K562 (cell line): ENCODE measurements around the gene FAM174C. TPM values are rescaled to one million over a fixed set of nuclear protein-coding genes. Genes with fewer than 3 reads are reported as not detected.

ENCODE experiments used
- CAMTA2 ChIP-seq: fragments of 250-450 bp; sonication (Bioruptor Pico); conservative IDR thresholded peaks from 2 replicates; pipeline ENCODE4 v1.5.1; 2022
- CBFA2T3 ChIP-seq: fragments of 450-650 bp; IDR thresholded peaks from 2 replicates; pipeline ENCODE4 v1.6.1; 2017
- ESRRA ChIP-seq: fragments of 450-650 bp; IDR thresholded peaks from 2 replicates; pipeline ENCODE4 v1.6.1; 2014; ENCODE audit warnings: low read depth, mild to moderate bottlenecking, moderate library complexity, borderline replicate concordance
- HSF4 ChIP-seq: fragments of 250-450 bp; sonication (Bioruptor Pico); IDR thresholded peaks from 2 replicates; pipeline ENCODE4 v2.1.2; 2022; ENCODE audit warnings: mild to moderate bottlenecking, moderate library complexity, borderline replicate concordance
- NR2C1 ChIP-seq, 2 experiments: fragments of 450-650 bp; IDR thresholded peaks; 2 replicates each; pipeline ENCODE4 v1.6.1; 2017; ENCODE audit warnings: mild to moderate bottlenecking in 2 of 2, antibody characterized with exemption in 1 of 2, inconsistent platforms in 1 of 2, missing compliant biosample characterization in 1 of 2, missing genetic modification characterization in 1 of 2
- TAF7 ChIP-seq: fragments of 450-650 bp; IDR thresholded peaks from 2 replicates; pipeline ENCODE4 v1.6.1; 2016; ENCODE audit warnings: missing genetic modification characterization, missing compliant biosample characterization
- ZHX1 ChIP-seq: fragments of 150-350 bp; conservative IDR thresholded peaks from 2 replicates; pipeline ENCODE4 v1.6.1; 2014; ENCODE audit warnings: low read length
- ZNF143 ChIP-seq: sonication (generic); formaldehyde crosslinking; IDR thresholded peaks from 2 replicates; pipeline ENCODE4 v1.9.0; 2022; ENCODE audit warnings: mild to moderate bottlenecking, missing genetic modification reagents
- ZNF695 ChIP-seq: fragments of 450-650 bp; formaldehyde crosslinking; IDR thresholded peaks from 2 replicates; pipeline ENCODE4 v1.4.0; 2020; ENCODE audit warnings: mild to moderate bottlenecking, moderate library complexity
- polyA plus RNA-seq, 8 experiments: library from polyadenylated mRNA; depleted of rRNA in 4 of 8; stranded (reverse) in 5 of 8; unstranded in 3 of 8; fragments of >200 nt; fragmentation: Nextera tagmentation in 2 of 8; fragmentation: Illumina TruSeq in 1 of 8; extraction: Ambion mirVana in 2 of 8; extraction: Trizol in 1 of 8; gene quantifications; 2 replicates each; pipeline versions ENCODE4 v1.2.1 to v1.2.3, GENCODE V29; 2011 to 2014; ENCODE audit warnings: inconsistent platforms in 1 of 8, missing spikeins in 1 of 8
- total RNA-seq, 7 experiments: library from RNA; depleted of rRNA in 6 of 7; stranded (reverse); fragments of >200 nt in 6 of 7; fragmentation: Illumina TruSeq in 2 of 7; extraction: Trizol in 2 of 7; gene quantifications; 2 replicates each; pipeline versions ENCODE4 v1.2.1 to v1.2.3, GENCODE V29; 2011 to 2021; ENCODE audit warnings: low replicate concordance in 1 of 7
- TF ChIP-seq, protein P1 (sequence below): sonication (generic); formaldehyde crosslinking; IDR thresholded peaks from 2 replicates; pipeline ENCODE4 v1.8.1; 2023; ENCODE audit warnings: mild to moderate bottlenecking, missing genetic modification reagents
- TF ChIP-seq, protein P2 (sequence below), 2 experiments: fragments of 450-650 bp in 1 of 2; sonication (generic) in 1 of 2; formaldehyde crosslinking in 1 of 2; IDR thresholded peaks; 2 replicates each; pipeline versions ENCODE4 v1.7.1 to v1.9.0; 2016 to 2022; ENCODE audit warnings: inconsistent platforms in 1 of 2, mild to moderate bottlenecking in 1 of 2, missing genetic modification reagents in 1 of 2
- TF ChIP-seq, protein P3 (sequence below): fragments of 450-650 bp; formaldehyde crosslinking; IDR thresholded peaks from 2 replicates; pipeline ENCODE4 v1.4.0; 2022; ENCODE audit warnings: missing genetic modification characterization

FAM174C gene
- total and polyA plus RNA-seq, 9 of the 15 experiments (the other 6 are each of a cell fraction or from before 2014, with no cell fraction given), result 0.66 to 89.6 (median 20.3) TPM

DNA sequence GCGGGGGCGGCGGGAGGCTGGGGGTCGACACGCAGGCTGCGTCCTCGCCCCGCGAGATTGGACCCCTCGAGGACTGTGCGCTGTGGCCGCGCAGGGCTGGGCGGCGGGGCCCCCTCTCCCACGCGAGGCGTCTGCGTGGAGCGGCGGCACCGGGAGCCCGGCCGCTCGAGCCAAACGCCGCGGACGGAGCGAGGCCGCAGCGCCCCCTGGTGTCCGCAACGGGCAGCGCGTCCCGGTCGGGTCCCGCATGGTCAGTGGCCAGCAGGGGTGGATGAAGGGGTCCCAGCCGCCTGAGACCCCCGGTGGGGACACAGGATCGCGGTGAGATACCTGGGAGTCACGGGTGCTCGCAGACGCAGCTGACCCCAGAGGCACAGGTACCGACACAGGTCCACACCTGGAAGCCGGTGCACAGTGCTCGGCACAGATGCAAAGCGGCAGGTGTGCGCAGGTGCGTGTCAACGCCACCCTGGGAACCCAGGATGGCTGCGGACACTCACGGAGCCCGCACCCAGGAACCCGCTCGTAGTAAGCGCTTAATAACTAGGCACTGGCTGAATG, 8.3 kb upstream of the FAM174C start (continued):
- TF ChIP-seq, protein P1, sequence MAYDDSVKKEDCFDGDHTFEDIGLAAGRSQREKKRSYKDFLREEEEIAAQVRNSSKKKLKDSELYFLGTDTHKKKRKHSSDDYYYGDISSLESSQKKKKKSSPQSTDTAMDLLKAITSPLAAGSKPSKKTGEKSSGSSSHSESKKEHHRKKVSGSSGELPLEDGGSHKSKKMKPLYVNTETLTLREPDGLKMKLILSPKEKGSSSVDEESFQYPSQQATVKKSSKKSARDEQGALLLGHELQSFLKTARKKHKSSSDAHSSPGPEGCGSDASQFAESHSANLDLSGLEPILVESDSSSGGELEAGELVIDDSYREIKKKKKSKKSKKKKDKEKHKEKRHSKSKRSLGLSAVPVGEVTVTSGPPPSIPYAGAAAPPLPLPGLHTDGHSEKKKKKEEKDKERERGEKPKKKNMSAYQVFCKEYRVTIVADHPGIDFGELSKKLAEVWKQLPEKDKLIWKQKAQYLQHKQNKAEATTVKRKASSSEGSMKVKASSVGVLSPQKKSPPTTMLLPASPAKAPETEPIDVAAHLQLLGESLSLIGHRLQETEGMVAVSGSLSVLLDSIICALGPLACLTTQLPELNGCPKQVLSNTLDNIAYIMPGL (CRISPR knock-in tag), result peak; percentile 93
- TF ChIP-seq, protein P2, sequence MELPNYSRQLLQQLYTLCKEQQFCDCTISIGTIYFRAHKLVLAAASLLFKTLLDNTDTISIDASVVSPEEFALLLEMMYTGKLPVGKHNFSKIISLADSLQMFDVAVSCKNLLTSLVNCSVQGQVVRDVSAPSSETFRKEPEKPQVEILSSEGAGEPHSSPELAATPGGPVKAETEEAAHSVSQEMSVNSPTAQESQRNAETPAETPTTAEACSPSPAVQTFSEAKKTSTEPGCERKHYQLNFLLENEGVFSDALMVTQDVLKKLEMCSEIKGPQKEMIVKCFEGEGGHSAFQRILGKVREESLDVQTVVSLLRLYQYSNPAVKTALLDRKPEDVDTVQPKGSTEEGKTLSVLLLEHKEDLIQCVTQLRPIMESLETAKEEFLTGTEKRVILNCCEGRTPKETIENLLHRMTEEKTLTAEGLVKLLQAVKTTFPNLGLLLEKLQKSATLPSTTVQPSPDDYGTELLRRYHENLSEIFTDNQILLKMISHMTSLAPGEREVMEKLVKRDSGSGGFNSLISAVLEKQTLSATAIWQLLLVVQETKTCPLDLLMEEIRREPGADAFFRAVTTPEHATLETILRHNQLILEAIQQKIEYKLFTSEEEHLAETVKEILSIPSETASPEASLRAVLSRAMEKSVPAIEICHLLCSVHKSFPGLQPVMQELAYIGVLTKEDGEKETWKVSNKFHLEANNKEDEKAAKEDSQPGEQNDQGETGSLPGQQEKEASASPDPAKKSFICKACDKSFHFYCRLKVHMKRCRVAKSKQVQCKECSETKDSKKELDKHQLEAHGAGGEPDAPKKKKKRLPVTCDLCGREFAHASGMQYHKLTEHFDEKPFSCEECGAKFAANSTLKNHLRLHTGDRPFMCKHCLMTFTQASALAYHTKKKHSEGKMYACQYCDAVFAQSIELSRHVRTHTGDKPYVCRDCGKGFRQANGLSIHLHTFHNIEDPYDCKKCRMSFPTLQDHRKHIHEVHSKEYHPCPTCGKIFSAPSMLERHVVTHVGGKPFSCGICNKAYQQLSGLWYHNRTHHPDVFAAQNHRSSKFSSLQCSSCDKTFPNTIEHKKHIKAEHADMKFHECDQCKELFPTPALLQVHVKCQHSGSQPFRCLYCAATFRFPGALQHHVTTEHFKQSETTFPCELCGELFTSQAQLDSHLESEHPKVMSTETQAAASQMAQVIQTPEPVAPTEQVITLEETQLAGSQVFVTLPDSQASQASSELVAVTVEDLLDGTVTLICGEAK (IDR thresholded peaks at IDR 0.05), result no peak
- TF ChIP-seq, protein P2 (CRISPR knock-in tag; IDR thresholded peaks at IDR 0.05), result no peak
- no peak for TF ChIP-seq TAF7 (tag)
- TF ChIP-seq ESRRA, result peak; percentile 42
- TF ChIP-seq ZHX1, result no peak
- TF ChIP-seq, protein P3, sequence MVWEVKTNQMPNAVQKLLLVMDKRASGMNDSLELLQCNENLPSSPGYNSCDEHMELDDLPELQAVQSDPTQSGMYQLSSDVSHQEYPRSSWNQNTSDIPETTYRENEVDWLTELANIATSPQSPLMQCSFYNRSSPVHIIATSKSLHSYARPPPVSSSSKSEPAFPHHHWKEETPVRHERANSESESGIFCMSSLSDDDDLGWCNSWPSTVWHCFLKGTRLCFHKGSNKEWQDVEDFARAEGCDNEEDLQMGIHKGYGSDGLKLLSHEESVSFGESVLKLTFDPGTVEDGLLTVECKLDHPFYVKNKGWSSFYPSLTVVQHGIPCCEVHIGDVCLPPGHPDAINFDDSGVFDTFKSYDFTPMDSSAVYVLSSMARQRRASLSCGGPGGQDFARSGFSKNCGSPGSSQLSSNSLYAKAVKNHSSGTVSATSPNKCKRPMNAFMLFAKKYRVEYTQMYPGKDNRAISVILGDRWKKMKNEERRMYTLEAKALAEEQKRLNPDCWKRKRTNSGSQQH (CRISPR knock-in tag), result 0 out of 2 replicates have a peak, but pooled peaks have one; percentile 38
- TF ChIP-seq CAMTA2, result no peak
- no peak for TF ChIP-seq CBFA2T3
- TF ChIP-seq ZNF695, result no peak
- TF ChIP-seq ZNF143 (CRISPR knock-in tag), result no peak
- no peak for TF ChIP-seq NR2C1 (IDR thresholded peaks at IDR 0.05)
- no peak for TF ChIP-seq NR2C1 (tag; IDR thresholded peaks at IDR 0.05)
- TF ChIP-seq HSF4 (CRISPR knock-in tag), result no peak
